ENCODE data around the gene PIH1D1.

Gene PIH1D1

DNA sequence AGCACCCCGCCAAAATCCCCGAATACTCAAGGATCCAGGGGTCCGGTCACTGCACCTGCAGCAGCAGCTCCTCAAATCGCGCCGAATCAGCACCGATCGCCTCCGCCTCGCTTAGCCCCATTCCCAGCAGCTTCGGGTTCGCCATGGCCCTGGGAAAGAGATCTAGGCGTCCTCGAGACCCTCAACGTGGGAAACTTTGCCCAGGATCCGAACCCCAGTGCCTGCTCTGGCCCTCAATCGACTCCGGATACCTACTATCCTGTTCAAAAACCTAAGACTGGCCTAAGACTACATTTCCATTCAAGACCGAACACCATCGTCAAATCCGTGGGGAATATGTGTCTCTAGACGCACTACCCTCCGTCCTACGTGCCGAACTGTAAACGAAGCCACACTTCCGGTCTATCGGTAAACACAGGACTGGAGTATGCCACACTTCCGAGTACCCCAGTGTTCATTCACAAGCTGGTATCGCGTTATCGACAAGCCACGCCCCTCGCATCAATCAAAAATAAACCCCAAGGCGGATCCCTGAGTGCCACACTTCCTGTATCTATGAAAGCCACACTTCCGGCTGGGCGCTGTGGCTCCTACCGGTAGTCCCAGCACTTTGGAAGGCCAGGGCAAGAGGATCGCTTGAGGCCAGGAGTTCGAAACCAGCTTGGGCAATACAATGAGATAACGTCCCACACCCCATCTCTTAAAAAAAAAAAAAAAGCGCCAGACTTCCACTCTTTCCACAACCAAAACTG, at the start of gene PIH1D1:
TSS of gene PIH1D1 (minus strand) at position 385 of the 752 bp plus-strand sequence. CDS start at position 145, 240 bp downstream.
- peak; percentile 92 for DNase-seq

DNA sequence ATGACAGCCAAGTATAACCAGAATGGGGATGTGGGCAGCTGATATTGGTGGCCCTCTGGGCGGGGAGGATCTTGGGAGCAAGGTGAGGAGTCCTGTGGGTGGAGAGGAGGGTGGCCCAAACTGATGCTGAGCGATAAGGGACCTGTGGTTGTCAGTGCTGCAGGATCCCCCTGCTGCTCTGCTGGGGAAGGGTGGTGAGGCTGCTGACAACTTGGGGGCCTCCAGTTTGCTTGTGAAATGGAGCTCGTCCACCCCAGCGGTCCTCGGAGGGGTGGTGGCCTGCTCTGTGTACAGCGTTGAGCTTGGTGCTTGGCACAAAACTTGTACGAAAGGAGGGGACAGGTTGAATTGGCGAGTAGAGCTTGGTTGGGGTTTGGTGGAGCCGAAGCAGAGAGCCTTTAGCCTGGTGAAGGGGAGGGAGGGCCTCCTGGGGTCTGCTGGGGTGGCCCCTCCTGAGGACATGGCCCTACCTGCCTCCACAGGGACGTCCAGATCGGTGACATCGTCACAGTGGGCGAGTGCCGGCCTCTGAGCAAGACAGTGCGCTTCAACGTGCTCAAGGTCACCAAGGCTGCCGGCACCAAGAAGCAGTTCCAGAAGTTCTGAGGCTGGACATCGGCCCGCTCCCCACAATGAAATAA, 47.5 kb upstream of the PIH1D1 start:
- peak; percentile 75 for DNase-seq

DNA sequence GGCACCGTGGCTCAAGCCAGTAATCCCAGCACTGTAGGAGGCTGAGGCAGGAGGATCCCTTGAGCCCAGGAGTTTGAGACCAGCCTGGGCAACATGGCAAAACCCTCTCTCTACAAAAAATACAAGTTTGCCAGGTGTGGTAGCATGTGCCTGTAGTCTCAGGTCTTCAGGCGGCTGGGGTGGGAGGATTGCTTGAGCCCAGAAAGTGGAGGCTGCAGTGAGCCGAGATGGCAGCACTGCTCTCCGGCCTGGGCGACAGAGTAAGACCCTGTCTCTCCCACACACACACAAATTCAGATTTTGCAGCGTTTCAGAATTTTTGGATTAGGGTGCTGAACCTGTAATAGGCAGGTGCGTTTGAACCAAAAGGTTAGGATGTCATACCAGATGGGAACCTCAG, 46.9 kb upstream of the PIH1D1 start:
- DNase-seq = peak; percentile 62

DNA sequence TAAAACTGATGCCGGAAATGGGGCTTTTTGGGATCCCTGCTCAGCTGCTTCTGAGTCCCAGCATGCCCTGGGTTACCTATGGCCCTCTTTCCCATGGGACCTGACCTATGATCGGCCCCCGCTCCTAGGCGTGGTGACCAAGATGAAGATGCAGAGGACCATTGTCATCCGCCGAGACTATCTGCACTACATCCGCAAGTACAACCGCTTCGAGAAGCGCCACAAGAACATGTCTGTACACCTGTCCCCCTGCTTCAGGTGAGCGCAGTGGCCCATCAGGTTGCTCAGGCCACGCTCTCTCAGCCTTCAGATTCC, 46.1 kb upstream of the PIH1D1 start:
- peak; percentile 63 for DNase-seq

DNA sequence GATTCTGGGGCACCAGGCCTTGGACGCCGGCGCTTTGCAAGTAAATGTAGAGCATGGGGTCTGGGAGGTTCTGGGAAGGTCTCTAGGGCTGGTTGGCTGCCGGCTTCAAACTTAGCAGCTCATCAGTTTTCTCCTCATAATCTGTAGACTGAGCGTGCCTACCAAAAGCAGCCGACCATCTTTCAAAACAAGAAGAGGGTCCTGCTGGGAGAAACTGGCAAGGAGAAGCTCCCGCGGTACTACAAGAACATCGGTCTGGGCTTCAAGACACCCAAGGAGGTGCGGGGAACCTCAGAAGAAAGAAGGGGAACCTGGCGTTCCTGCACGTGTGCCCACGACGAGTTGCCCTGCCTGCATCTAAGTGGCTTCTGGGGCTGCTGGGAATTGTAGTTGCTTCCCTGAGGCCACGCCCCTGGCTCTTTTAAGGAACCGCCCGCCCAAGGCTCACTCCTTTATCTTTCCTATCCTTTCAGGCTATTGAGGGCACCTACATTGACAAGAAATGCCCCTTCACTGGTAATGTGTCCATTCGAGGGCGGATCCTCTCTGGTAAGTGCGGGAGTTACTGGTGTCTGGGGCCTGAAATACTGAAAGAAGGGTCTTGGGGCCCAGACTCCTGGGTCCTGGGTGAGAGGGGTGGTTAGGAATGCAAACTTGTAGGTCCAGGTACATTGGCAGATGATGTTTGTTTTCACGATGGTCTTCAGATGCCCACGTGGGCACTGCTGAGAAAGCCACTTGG, 45.6 kb upstream of the PIH1D1 start:
- peak; percentile 86 for DNase-seq

DNA sequence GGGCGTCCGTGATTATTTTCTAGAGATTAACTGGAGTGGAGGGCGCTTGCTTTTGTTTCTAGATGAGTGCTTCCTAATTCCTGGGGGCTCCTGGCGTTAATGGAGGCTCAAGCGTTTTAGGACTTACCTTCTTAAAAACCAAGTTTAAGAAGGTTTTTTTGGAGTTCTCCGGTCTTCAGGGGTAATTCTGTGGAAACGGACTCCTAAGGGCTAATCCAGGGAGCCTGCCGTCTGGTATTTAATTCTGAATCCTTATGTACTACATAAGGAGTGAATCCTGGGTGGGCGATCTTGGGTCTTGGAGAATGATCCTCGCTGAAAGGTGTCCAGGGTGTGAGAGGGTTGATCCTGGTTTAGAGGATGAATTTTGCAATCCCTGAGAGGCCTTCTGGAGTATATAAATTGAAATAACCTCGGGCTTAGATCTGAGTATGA, 45.0 kb upstream of the PIH1D1 start:
- no peak for DNase-seq

DNA sequence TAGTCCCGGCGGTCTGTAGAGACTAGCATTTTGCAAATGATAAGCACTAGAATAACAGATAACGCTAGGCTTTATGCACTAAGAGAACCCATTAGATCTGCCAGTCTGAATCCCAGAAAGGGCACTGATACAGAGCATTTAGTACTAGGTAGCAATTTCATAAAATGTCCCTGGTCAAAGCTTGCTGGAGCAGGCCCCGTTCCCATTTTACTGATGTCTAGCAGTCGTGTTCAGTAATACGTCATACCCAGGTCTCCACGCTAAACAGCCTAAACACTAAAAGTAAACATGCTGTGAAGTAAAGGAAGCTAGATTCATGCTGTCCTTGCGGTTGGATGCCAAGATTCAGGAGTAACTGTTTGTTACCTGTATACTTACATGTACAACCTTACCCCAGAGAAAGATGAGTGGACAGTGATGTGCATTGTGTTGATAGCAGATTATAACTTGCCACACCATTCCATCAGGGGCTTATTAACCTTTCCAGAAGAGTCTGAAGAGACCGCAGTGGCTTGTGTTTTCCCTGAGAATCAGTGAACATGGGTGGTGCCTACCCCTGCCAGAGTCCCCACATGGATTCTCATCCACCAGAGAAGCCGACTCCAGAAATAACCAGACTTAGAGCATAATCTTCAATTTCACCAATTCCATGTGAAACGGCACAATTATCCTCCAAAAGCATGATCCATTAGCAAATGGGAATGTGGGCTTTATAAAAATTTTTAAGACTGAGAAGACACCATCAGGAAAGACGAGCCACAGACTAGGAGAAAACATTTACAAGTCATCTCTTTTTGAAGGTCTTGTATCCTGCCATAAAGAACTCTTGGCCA, 41.2 kb upstream of the PIH1D1 start:
- peak; percentile 82 for DNase-seq

DNA sequence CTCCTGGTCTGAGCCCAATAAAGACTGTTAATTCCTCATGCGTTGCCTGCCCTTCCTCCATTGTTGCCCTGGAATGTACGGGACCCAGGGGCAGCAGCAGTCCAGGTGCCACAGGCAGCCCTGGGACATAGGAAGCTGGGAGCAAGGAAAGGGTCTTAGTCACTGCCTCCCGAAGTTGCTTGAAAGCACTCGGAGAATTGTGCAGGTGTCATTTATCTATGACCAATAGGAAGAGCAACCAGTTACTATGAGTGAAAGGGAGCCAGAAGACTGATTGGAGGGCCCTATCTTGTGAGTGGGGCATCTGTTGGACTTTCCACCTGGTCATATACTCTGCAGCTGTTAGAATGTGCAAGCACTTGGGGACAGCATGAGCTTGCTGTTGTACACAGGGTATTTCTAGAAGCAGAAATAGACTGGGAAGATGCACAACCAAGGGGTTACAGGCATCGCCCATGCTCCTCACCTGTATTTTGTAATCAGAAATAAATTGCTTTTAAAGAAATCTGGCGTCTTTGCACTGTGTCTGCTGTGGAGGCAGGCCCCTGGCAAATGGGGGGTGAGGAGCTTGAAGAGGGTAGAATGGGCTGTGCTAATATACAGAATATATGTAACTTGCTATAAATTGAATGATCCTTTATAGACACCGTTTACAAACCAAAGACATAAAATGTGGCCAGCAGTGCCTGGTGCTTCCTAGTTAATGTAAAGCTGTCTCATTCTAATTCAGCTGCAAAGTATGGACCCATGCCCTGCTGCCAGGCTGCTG, 40.4 kb upstream of the PIH1D1 start:
- DNase-seq = peak; percentile 76

DNA sequence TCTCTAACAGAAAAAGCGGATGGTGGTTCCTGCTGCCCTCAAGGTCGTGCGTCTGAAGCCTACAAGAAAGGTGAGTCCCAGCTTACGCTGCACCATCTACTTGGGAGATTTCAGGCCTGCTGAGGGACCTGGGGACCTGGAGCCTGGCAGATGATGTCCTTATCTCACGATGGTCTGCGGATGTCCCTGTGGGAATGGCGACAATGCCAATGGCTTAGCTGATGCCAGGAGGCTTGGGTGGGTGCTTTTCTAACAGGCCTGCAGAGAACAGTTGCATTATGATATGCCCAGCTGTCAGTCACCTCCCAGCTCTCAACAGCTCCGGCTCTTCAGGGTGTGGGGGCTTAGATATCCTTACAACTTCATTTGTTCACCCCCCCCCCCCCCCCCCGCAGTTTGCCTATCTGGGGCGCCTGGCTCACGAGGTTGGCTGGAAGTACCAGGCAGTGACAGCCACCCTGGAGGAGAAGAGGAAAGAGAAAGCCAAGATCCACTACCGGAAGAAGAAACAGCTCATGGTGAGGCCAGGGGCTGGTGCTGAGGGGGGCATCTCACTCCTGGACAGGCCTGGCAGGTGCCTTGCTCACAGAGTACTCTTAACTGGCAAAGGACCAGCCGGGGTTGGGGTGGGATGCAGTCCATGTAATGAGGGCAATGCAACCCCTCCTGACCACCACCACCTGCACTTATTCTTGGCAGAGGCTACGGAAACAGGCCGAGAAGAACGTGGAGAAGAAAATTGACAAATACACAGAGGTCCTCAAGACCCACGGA, 39.6 kb upstream of the PIH1D1 start:
- DNase-seq = peak; percentile 70

DNA sequence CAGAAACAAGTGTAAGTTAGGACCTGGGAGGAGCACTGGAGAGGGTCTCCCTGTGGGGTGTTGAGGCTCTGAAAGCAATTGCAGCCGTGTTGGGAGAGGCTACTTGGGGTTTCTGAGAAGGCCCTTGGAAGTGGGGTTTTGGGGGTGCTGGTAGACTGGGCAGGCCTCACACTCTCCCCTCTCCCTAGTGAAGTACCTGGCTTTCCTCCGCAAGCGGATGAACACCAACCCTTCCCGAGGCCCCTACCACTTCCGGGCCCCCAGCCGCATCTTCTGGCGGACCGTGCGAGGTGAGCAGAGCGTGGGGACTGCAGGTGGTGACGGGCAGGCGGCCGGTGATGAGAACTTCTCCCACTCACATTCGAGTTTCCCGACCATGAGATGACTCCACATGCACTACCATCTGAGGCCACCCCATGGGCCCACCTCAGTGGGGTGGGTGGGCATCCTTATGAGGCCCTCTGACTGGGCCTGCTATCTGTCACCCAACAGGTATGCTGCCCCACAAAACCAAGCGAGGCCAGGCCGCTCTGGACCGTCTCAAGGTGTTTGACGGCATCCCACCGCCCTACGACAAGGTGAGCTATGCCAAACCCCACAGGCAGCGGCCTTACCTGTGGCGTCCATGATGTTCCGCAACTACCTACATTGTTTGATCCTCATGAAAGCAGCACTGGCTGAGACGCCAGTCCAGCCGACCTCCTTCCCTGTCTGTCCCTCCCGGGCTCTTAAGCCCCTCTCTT, 38.8 kb upstream of the PIH1D1 start:
- peak; percentile 73 for DNase-seq

DNA sequence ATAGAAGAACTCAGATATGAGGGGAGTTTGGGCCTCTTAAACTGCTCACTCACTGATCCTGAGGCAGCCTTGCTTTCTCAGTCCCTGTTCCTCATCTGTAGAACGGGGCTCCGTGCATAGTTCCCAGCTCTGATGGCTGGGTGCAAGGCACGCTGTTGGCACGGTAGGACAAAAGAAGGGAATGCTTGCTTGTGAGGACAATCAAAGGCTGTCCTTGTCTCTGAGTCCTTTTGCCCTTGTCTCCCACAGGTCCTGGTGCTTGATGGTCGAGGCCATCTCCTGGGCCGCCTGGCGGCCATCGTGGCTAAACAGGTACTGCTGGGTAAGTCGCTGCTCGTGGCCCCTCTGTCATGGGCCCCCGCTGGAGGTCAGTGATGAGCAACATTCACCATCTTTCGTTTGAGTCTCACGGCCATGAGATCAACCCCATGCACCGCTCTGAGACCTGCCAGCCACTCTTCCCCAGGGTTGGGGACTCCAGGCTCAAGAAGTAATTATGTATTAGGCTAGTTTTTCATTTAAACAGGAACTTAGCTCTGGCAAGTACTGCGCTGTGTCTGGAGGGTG, 38.1 kb upstream of the PIH1D1 start:
- DNase-seq = peak; percentile 79

DNA sequence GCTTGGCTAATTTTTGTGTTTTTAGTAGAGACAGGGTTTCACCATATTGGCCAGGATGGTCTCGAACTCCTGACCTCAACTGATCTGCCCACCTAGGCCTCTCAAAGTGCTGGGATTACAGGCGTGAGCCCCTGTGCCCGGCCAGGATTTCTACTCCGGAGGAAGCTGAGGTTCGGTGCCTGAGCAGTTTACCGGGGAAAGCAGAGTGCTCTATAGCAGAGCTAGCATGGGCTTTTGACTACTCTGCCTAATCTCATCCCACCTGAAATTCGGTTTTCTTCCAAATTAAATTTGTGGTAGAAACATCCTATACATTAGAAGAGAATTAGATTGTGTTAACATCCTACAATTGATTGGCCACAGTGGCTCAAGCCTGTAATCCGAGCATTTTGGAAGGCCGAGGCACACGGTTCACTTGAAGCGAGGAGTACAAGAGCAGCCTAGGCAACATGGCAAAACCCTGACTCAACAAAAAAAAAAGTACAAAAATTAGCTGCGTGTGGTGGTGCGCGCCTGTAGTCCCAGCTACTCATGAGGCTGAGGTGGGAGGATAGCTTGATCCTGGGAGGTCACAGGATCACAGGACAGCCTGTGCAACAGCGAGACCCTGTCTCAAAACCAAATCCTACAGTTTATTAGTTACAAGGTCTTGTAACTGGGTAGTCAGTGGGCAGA, 37.4 kb upstream of the PIH1D1 start:
- peak; percentile 77 for DNase-seq

DNA sequence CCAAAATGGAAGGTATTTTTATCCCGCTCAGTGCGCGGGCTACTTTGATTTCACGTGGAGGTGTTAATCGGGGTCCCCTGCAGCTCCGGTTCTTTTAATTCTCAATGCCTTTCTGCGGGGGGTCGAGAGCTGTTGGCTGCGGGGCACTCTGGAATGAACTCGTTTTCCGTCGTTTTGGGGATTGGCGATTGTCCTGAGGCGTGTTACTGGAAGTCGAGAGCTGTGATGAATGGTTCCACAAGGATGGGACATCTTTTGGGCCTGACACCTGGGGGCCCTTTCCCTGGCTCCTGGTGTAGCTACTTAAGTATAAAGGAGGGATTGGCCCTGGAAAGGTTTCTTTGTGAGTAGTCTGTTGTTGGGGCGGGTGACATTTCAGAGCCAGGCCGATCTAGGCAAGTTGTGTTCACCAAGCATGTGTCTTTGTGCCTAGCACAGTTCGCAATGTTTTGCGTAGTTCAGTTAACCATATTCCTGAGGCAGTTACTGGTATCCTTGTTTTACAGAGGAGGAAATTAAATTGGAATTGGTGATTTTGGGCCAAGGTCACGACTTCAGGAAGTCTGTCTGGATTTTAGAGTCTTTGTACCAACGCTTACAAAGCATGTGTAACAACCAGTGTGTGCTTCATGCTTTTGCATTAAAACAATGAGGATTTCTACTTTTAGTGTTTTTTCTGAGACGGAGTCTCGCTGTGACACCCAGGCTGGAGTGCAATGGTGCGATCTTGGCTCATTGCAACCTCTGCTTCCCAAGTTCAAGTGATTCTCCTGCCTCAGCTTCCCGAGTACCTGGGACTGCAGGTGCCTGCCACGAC, 36.6 kb upstream of the PIH1D1 start:
- peak; percentile 79 for DNase-seq

DNA sequence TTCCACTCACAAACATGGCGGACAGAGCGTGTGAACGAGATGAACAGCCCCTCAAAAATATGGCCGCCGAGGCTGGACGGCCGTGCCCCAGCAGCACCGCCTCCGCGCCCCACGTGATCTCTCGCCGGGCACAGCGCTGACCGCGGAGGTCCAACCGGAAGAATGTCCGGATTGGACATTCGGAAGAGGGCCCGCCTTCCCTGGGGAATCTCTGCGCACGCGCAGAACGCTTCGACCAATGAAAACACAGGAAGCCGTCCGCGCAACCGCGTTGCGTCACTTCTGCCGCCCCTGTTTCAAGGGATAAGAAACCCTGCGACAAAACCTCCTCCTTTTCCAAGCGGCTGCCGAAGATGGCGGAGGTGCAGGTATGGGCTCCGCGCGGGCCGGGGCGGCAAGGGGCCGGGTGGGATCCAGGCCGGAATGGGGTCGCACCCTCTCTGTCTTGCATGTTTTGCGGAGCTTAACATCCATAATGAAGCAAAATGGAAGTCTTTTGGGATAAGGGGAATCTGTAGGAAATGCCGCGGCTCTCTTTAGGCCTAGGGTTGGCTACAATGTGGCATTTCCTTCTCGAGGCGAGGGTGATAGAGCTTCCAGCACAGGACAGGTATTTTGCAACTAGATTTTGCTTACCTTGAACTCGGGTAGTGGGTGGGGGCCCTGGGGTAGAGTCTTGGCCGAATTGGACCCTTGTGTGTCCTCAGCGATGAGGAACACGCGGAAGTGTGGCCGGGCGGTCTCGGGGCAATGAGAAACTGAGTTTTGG, 35.8 kb upstream of the PIH1D1 start, which contains the start of gene RPL13A:
TSS of gene RPL13A (plus strand) at position 332 of the 769 bp plus-strand sequence. CDS start at position 354, 22 bp downstream.
- DNase-seq = peak; percentile 100

DNA sequence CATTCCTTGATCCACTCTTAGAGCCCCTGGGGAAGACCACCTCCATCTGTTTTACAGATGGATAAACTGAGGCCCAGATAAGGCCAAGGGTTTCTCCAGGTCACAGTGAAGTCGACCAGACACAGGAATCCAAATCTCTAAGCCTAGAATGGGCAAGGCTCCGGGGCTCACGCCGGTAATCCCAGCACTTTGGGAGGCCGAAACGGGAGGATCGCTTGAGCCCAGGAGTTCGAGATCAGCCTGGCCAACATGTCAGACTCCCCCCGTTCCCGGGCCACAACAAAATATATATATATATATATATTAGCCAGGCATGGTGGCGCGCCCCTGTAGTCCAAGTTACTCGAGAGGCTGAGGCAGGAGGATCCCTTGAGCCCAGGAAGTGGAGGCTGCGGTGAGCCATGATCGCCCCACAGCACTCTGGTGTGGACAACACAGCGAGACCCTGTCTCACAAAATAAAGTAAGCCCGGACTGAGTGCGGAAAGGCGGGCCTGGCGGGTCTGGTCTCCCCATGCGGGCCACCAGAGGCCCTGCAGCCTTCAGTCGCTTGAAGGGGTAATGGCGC, 35.2 kb upstream of the PIH1D1 start:
- DNase-seq = no peak

DNA sequence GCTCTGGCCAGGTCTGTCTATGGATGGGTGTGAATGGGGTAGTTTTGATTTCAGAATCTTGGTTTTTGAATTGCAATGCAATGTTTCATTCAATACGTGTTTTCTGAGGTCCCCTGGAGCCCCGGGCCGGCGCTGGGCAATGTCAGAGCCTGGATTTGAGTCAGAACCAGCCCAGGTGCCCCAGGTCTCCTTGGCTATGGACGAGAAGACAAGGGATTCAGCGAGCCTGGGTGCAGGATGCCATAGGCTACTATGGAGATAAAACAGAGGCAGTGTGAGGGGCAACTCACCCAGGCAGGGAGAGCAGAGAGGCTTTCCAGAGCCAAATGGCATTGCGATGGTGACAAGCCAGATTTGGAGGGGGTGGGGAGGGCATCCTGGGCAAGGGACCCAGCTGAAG, 34.6 kb upstream of the PIH1D1 start:
- no peak for DNase-seq

DNA sequence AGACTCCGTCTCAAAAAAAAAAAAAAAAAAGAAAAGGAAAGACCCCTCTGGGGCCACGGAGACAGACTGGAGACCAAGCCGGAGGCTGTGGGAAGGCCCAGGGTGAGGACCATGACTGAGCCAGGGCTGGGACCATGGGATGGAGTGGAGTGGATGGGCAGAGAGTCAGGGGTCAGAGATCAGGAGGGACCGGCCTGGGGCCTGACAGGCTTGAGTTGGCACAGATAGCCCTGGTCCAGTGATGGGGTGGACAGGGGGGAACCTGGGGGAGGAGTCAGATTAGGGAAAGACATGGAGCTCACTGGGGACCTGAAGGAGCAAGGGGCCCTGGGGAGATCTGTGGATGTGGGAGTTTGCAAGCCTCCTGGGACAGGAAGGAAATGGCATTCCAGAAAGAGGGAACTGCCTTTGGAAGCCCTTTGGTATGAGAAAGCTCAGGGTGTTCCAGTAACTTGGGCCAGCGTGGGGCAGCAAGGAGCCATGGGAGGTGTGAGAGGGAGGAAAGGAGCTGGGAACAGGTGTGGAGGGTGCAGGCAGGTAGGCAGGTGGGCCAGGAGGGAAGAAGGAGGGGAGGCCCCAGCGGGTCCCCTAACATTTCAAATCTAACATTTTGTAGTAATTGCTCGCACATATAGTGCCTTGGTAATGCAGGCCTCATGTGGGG, 29.5 kb upstream of the PIH1D1 start:
- no peak for DNase-seq

Measured in activated CD8-positive, alpha-beta memory T cell treated with anti-CD3 and anti-CD28 coated beads, Interleukin-2, amount 50 U/mL, for 48 hours (primary cell).